GM12878 (cell line): Measurements from ENCODE around the gene ADAP1.

Experiments
- ATF2 ChIP-seq: IDR thresholded peaks from 2 replicates; pipeline ENCODE4 v1.6.1; 2012; ENCODE audit warnings: low read length, inconsistent platforms
- ATF7 ChIP-seq: fragments of 450-650 bp; IDR thresholded peaks from 2 replicates; pipeline ENCODE4 v1.6.1; 2016; ENCODE audit warnings: low read depth, mild to moderate bottlenecking
- CBFB ChIP-seq: IDR thresholded peaks from 2 replicates; pipeline ENCODE4 v1.6.1; 2016; ENCODE audit warnings: antibody characterized with exemption, low read depth
- CEBPB ChIP-seq, 2 experiments: fragments of 150-350 bp in 1 of 2; IDR thresholded peaks; 2 replicates each; pipeline ENCODE4 v1.6.1; 2012 to 2014; ENCODE audit warnings: low read depth in 2 of 2, low read length in 2 of 2, borderline replicate concordance in 1 of 2, inconsistent platforms in 1 of 2
- CTCF ChIP-seq, 3 experiments: IDR thresholded peaks in 2 of 3; conservative IDR thresholded peaks in 1 of 3; 2 replicates each; pipeline ENCODE4 v1.5.1; 2011; ENCODE audit warnings: low read depth in 3 of 3, low read length in 3 of 3, mild to moderate bottlenecking in 3 of 3, control low read depth in 2 of 3, moderate library complexity in 2 of 3, inconsistent platforms in 1 of 3, mixed read lengths in 1 of 3; ENCODE audit not compliant: control insufficient read depth in 2 of 3, insufficient read depth in 1 of 3; ENCODE audit errors: extremely low read depth in 1 of 3
- EZH2 ChIP-seq: IDR thresholded peaks from 2 replicates; pipeline ENCODE4 v1.6.1; 2012; ENCODE audit warnings: low read depth, mild to moderate bottlenecking, control low read depth, inconsistent platforms, low read length, borderline replicate concordance; ENCODE audit not compliant: control insufficient read depth
- GABPA ChIP-seq: IDR thresholded peaks from 2 replicates; pipeline ENCODE4 v1.6.1; 2014; ENCODE audit warnings: antibody characterized with exemption, low read depth, mild to moderate bottlenecking, inconsistent platforms
- NR2C2 ChIP-seq: IDR thresholded peaks from 2 replicates; pipeline ENCODE4 v1.6.1; 2011; ENCODE audit warnings: borderline replicate concordance, low read depth; ENCODE audit not compliant: control insufficient read depth, insufficient read length
- POLR2AphosphoS5 ChIP-seq: IDR thresholded peaks from 2 replicates; pipeline ENCODE4 v1.6.1; 2011; ENCODE audit warnings: mild to moderate bottlenecking, low read length, inconsistent platforms
- RAD51 ChIP-seq: fragments of 450-650 bp; IDR thresholded peaks from 2 replicates; pipeline ENCODE4 v1.6.1; 2016; ENCODE audit warnings: moderate library complexity, mild to moderate bottlenecking, inconsistent platforms
- TAF1 ChIP-seq: IDR thresholded peaks from 2 replicates; pipeline ENCODE4 v1.6.1; 2011; ENCODE audit warnings: mild to moderate bottlenecking, low read depth, low read length, borderline replicate concordance
- TCF7 ChIP-seq: IDR thresholded peaks from 2 replicates; pipeline ENCODE4 v1.6.1; 2014; ENCODE audit warnings: antibody characterized with exemption, borderline replicate concordance

- TF ChIP-seq CTCF (IDR thresholded peaks at IDR 0.05 in 2 of 3, conservative IDR thresholded peaks at IDR 0.05 in 1 of 3; ENCODE audit: control insufficient read depth in 2 of 3, extremely low read depth in 1 of 3, insufficient read depth in 1 of 3, low read depth in 3 of 3, low read length in 3 of 3) = no peak
- no peak for TF ChIP-seq CBFB
- no peak for TF ChIP-seq NR2C2
- no peak for TF ChIP-seq TAF1
- TF ChIP-seq POLR2AphosphoS5 = no peak
- TF ChIP-seq TCF7 = no peak
- no peak for TF ChIP-seq EZH2
- no peak for TF ChIP-seq GABPA
- no peak for TF ChIP-seq ATF2
- TF ChIP-seq ATF7 = no peak
- no peak for TF ChIP-seq CEBPB (IDR thresholded peaks at IDR 0.05; ENCODE audit: borderline replicate concordance in 1 of 2, low read depth in 2 of 2, low read length in 2 of 2)
- no peak for TF ChIP-seq RAD51
Observed at GRCh38 chr7:985127-985416, 30.6 kb upstream of the ADAP1 start.
